Hepatocyte (in vitro differentiated cells): ENCODE data around the gene SLC25A21.

Experiments
- EZH2 ChIP-seq: fragments of 200-600 bp; sonication (generic); IDR thresholded peaks from 2 replicates; pipeline ENCODE4 v1.6.1; 2016; ENCODE audit warnings: antibody characterized with exemption, mild to moderate bottlenecking, borderline replicate concordance
- EZH2phosphoT487 ChIP-seq: fragments of 200-600 bp; sonication (generic); IDR thresholded peaks from one replicate; pipeline ENCODE4 v1.6.1; 2018; ENCODE audit warnings: antibody characterized with exemption, mild to moderate bottlenecking, low read depth, moderate library complexity; ENCODE audit not compliant: unreplicated experiment, severe bottlenecking
- TF ChIP-seq, protein P1 (sequence below): fragments of 200-600 bp; sonication (generic); IDR thresholded peaks from 2 replicates; pipeline ENCODE4 v1.5.1; 2016; ENCODE audit warnings: antibody characterized with exemption, mild to moderate bottlenecking; ENCODE audit not compliant: poor library complexity

DNA sequence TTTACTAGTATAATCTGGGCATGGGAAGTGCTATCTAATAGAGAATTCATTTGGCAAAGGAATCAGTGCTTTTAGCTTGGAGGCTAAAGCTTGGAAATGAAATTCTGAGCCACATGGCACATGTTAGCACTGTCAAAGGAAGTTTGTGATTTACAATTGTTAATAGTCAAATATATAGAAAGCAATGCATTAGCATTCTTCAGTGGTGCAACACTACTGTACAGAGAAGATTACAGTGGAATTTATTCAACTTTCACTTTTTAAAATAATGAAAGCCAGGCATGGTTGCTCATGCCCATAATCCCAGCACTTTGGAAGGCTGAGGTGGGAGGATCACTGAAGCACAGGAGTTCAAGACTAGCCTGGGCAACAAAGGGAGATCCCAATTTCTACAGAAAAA, 464.8 kb downstream of the SLC25A21 start:
- TF ChIP-seq, protein P1, sequence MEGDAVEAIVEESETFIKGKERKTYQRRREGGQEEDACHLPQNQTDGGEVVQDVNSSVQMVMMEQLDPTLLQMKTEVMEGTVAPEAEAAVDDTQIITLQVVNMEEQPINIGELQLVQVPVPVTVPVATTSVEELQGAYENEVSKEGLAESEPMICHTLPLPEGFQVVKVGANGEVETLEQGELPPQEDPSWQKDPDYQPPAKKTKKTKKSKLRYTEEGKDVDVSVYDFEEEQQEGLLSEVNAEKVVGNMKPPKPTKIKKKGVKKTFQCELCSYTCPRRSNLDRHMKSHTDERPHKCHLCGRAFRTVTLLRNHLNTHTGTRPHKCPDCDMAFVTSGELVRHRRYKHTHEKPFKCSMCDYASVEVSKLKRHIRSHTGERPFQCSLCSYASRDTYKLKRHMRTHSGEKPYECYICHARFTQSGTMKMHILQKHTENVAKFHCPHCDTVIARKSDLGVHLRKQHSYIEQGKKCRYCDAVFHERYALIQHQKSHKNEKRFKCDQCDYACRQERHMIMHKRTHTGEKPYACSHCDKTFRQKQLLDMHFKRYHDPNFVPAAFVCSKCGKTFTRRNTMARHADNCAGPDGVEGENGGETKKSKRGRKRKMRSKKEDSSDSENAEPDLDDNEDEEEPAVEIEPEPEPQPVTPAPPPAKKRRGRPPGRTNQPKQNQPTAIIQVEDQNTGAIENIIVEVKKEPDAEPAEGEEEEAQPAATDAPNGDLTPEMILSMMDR, result no peak
- TF ChIP-seq EZH2 (no peak), EZH2phosphoT487 (no peak)
